HS-5 (cell line): ENCODE data around the gene HDAC1.
"Not testable (repeated sequence)": the region's sequence is repeated elsewhere in the genome, so short reads cannot be mapped to it uniquely, and the experiment has no call there.

Experiments
- DNase-seq: peaks from one replicate; pipeline ENCODE4 v3.0.0-alpha.2; 2012; ENCODE audit warnings: low read depth

Gene HDAC1

DNA sequence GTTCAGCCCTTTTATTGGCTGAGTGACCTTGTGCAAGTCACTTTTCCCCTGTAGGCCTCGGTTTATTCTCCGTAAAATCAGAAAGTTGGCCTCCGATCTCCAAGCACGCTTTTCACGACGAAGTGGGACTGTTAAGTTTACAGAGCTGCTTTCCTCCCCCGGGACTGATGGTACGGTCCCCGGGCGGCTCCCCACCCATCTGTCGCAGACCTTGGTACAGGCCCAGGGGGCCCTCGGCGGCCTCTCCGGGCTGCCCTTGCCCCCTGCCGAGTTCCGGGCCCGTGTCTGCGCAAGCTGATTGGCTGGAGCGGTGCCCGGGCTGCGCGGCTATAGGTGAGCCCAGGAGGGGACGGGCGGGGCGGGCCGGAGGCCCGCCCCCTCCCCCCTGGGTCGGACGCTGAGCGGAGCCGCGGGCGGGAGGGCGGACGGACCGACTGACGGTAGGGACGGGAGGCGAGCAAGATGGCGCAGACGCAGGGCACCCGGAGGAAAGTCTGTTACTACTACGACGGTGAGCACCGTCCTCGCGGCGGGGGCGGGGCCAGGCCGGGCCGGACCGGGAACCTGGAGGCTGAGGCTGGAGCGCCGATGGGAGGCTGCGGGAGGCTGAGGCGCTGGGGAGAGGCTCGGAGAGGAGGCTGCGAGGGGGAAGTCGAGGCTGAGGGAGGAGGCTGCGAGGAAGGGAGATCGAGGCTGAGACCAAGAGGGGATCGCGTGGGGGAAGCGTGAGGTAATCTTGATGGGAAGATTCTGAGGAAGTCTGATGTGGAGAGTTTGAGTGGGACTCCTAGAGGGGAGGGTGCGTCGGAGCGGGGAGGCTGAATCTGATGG, at the start of gene HDAC1:
Gene HDAC1, plus strand, starts transcription at position 376 of the 831 bp plus-strand sequence. Its CDS starts 87 bp downstream, at position 463.
- peak; percentile 65 for DNase-seq

GRCh38 chr1:32242341-32242851, 49.5 kb upstream of the HDAC1 start:
- no peak for DNase-seq

- peak; percentile 59 for DNase-seq
These were observed 45.0 kb upstream of the HDAC1 start, which contains the start of gene FAM167B for GRCh38 chr1:32246888-32247273. TSS of gene FAM167B (plus strand) at chr1:32247222. CDS start at chr1:32247422, 200 bp downstream.

DNA sequence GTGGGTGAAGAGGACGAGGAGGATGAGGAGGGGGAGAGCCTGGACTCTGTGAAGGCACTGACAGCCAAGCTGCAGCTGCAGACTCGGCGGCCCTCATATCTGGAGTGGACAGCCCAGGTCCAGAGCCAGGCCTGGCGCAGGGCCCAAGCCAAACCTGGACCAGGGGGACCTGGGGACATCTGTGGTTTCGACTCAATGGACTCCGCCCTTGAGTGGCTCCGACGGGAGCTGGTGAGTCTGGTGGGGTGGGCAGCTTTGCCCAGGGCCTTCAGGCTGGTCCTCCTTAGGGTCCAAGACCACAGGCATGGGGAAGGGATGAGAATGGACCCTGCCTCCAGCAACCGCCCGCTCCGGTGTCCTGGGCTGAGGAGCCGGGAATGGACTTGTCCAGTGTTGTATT, 44.4 kb upstream of the HDAC1 start:
- no peak for DNase-seq

DNA sequence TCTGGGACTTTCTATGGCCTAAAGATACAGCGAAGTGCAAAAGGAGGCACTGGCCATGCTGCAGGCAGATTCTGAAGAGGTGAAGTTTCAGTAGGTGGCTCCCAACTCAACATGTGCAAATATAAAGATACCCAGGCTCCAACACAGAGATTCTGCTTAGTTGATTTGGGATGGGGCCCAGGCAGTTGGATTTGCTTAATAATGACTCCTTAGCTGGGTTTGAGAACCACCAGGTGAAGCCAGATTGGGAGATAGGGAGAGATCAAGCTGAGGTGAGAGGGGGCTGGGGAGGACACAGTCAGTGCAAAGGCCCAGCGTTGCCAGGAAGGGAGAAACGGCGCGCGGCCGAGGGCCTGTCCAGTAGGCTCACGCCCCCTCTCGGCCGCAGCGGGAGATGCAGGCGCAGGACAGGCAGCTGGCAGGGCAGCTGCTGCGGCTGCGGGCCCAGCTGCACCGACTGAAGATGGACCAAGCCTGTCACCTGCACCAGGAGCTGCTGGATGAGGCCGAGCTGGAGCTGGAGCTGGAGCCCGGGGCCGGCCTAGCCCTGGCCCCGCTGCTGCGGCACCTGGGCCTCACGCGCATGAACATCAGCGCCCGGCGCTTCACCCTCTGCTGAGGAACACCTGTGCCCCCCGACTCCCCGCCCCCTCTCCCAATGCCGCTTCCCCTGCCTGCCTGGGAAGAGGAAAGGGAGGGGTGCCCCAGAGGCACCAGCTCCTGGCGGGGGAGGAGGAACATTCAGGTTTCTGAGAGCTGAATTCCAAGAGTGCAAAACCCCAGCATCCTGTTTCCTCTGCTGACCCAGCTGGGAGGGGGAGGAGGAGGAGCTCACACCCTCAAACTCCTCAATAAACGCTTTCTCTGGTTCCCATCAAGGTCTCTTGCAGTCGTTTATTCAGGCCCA, 43.6 kb upstream of the HDAC1 start:
- no peak for DNase-seq

GRCh38 chr1:32249831-32250525, 41.9 kb upstream of the HDAC1 start:
- DNase-seq: no peak

DNA sequence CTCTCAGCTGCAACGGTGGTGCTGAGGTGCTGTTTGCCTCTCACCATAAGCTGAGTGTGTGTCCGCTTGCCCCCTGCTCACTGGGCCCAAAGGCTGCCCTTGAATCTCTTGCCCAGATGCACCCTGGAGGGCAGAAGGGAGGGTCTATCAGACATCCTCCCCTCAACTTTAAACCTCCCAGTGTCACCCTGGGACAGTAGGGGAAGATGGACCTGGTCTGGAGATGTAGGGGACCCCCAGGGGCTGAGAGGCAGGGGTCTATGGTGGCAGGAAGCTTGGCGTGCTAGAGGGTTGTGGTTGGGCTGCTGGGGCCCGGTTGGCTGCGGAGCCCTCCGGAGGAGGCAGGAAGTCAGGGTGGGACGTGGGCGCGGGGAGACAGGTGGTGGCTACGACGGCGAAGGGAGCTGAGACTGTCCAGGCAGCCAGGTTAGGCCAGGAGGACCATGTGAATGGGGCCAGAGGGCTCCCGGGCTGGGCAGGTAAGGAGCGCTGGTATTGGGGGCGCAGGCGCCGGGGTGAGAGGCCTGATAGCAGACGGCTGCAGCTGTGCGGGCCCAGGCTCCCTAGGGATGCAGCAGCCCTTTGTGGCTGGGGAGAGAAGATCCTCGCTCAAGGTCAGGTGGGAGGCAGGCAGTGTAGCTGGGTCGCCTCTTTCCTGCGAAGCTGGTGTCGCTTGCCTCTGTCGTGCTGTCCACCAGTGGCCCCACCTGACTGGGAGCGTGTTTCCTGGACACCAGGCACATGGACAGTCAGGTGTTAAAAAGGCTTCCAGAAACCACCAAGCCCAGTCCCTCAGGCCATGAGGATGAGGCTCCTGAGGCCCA, 40.8 kb upstream of the HDAC1 start, which contains the start of gene LCK:
Gene LCK, plus strand, starts transcription at position 373 of the 824 bp plus-strand sequence. CDS start 23,065 bp downstream, outside the sequence.
- no peak for DNase-seq

- no peak for DNase-seq
These were observed 36.5 kb upstream of the HDAC1 start for GRCh38 chr1:32255072-32256071.

DNA sequence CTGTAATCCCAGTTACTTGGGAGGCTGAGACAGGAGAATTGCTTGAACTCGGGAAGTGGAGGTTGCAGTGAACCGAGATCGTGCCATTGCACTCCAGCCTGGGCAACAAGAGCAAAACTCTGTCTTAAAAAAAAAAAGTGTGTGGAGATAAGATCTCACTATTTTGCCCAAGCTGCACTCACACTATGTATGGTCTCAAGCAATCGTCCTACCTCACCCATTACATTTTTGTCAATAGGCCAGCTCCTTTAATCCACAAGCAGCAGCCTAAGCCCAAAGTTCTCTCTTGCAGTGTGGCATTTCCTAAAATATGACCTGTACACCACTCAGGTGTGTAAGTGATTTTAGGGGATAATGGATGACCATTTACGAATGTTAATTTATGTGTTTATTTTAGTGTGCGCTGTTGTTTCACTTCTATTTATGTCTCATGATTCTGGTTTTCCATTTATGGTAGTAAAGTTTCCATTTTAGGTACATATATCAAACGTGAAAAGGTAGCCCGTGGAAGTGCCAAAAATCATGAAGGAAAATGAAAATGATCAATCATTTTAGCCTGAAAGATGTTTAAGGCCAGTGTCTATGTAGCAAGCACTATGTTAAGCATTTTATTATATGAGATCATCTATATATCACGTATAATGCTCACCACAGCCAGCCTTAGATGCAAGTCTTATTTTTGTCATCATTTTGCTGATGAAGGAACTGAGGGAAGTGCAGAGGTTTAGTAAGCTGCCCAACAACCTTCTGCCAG, 35.2 kb upstream of the HDAC1 start:
- DNase-seq: no peak

GRCh38 chr1:32257227-32257508, 34.7 kb upstream of the HDAC1 start:
- no peak for DNase-seq

GRCh38 chr1:32263236-32263593, 28.7 kb upstream of the HDAC1 start:
- not testable (repeated sequence) for DNase-seq

DNA sequence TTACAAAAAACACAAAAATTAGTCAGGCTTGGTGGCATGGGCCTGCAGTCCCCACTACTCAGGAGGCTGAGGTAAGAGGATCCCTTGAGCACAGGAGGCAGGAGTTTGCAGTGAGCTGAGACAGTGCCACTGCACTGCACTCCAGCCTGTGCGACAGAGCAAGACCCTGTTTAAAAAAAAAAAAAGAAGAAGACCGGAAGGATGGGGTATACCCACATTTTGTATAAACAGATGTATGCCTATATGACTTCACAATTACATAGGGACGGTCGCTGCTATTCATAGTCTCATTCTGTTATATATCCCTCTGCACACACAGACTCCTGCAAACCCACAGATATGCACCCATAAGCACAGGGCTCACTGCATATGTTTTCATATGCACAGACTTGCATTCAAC, 28.1 kb upstream of the HDAC1 start:
- DNase-seq: no peak

GRCh38 chr1:32265846-32266245, 26.0 kb upstream of the HDAC1 start:
- DNase-seq: no peak

- no peak for DNase-seq
These were observed 24.8 kb upstream of the HDAC1 start for GRCh38 chr1:32266921-32267591.

DNA sequence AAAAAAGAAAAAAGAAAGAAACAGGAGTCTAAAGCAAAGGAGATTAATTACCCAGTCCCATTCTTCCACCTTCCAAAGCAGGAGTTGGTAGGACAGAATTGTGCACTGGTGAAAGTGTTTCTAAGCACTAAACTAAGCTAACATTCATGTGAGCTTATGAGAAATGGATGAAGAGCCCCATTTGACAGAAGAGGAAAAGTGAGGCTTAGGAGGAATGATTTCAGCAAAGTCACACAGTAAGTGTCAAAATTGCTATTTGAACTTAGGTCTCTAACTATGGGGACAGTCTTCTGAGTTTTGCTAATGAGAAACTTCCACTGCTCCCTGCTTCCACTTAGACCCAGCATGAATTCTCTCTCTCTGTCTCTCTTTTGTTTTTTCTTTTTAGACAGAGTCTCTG, 22.1 kb upstream of the HDAC1 start:
- DNase-seq: no peak

DNA sequence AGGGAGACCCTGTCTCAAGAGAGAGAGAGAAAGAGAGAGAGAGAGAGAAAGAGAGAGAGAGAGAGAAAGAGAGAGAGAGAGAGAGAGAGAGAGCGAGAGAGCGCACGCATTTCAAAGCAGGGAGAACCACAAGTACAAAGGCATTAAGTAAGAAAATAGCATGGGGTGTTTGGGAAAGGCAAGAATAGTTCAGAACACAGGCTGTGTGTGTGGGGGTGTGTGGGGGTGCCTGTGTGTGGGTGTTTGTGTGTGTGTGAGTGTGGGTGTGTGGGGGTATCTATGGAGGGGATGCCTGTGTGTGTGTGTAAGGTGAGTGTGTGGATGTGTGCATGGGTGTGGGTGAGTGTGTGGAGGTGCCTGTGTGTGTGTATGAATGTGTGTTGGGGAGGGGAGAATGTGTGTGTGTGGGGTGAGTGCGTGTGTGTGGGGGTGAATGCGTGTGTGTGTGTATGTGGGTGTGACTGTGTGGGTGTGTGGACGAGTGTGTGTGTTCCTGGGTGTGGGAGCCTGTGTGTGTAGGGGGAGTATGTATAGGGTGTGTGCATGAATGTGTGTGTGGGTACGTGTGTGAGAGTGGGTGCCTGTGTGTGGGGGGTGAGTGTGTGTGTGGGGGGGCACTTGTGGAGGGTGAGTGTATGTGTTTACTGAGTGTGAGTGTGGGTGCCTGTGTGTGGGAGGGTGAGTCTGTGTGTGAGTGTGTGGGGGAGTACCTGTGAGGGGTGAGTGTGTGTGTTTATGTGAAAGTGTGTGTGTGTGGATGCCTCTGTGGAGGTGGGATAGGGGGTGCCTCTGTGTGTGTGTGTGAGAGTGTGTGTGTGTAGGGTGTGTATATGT, 19.1 kb upstream of the HDAC1 start:
- DNase-seq: no peak

- no peak for DNase-seq
These were observed 18.3 kb upstream of the HDAC1 start for GRCh38 chr1:32273391-32274208.
